Small intestine (tissue), 7 donors: Measurements from ENCODE around the gene SNPH. TPM values are rescaled to one million over a fixed set of nuclear protein-coding genes. Genes with fewer than 3 reads are reported as not detected.
"Not testable (repeated sequence)": the region's sequence is repeated elsewhere in the genome, so short reads cannot be mapped to it uniquely, and the experiment has no call there.

Experiments
- DNase-seq, 2 donors: peaks; one replicate each; pipeline versions ENCODE4 v3.0.0 to v3.0.0-alpha.2; 2013
- FAIRE-seq: peaks from 2 replicates; lab custom pipeline; 2012; peaks lifted over from hg19 to GRCh38; lab: Jason Lieb, UNC
- H3K27ac ChIP-seq, 3 donors: one replicate each; pipeline ENCODE4 v1.5.1; 2013; ENCODE audit warnings: low read length in 2 of 3, mild to moderate bottlenecking in 2 of 3, control low read depth in 1 of 3, inconsistent platforms in 1 of 3, low read depth in 1 of 3, moderate library complexity in 1 of 3
- H3K27me3 ChIP-seq, 3 donors: one replicate each; pipeline ENCODE4 v1.6.1; 2013; ENCODE audit warnings: low read length in 3 of 3, inconsistent platforms in 1 of 3; ENCODE audit not compliant: control insufficient read depth in 3 of 3, insufficient read depth in 3 of 3
- H3K36me3 ChIP-seq, 3 donors: one replicate each; pipeline ENCODE4 v1.6.1; 2013; ENCODE audit warnings: low read length in 3 of 3, inconsistent platforms in 1 of 3, low read depth in 1 of 3, mild to moderate bottlenecking in 1 of 3, moderate library complexity in 1 of 3; ENCODE audit not compliant: control insufficient read depth in 3 of 3, insufficient read depth in 2 of 3
- H3K4me1 ChIP-seq, 3 donors: one replicate each; pipeline ENCODE4 v1.6.1; 2013; ENCODE audit warnings: low read length in 2 of 3, inconsistent platforms in 1 of 3, low read depth in 1 of 3, mild to moderate bottlenecking in 1 of 3, moderate library complexity in 1 of 3; ENCODE audit not compliant: control insufficient read depth in 3 of 3, insufficient read depth in 2 of 3
- H3K4me3 ChIP-seq, 3 donors: one replicate each; pipeline ENCODE4 v1.5.1; 2013; ENCODE audit warnings: low read length in 3 of 3, control low read depth in 1 of 3, inconsistent platforms in 1 of 3, low read depth in 1 of 3, mild to moderate bottlenecking in 1 of 3, moderate library complexity in 1 of 3
- H3K9me3 ChIP-seq, 2 donors: one replicate each; pipeline ENCODE4 v1.6.1; 2013; ENCODE audit warnings: low read depth in 1 of 2, low read length in 1 of 2; ENCODE audit not compliant: control insufficient read depth in 2 of 2, insufficient read depth in 1 of 2
- WGBS, 3 donors: extraction: QIAGEN DNeasy Blood & Tissue Kit; methylation state at CpG; one replicate each; pipeline ENCODE4 v1.1.7; 2013; 5-methylcytosine and 5-hydroxymethylcytosine counted together
- polyA plus RNA-seq, 4 donors: library from polyadenylated mRNA; stranded (reverse) in 3 of 4; unstranded in 1 of 4; fragments of 200-250 nt in 3 of 4; fragments of 120-200 nt in 1 of 4; gene quantifications; one replicate each; pipeline versions ENCODE4 v1.2.1 to v1.2.3, GENCODE V29; 2013
- donor health status: healthy with polysubstance abuse.
- donor health status: control.
- donor health status: control.
- donor health status: Bipolar disorder and iron deficiency.
- donor health status: healthy.

The SNPH gene
- polyA plus RNA-seq, 4 donors = 0.45 to 3.2 (median 0.73) TPM

DNA sequence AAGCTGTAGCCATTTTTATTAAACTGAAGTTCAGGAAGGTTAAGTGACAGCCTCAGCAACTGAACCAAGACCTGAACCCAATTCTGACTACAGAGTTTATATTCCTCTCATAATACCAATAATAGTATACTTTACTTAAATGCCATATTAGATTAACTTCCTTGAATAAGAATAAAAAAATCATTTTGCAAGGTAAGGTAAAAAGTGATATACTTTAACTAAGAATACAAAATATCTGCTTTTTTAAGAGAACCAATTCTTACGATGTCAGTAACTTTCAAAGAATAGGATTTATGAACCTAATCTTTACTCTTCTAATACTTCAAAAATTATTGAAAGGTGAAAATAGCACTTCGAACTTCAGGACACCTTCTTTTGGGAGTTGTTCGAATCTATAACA lies 36.6 kb upstream of the SNPH start:
- Histone ChIP-seq H3K27ac (no peak overlapping the region), H3K36me3 (no peaks in the 10 kb centered on the region), H3K4me3 (no peak overlapping the region), H3K4me1 (peaks cover 0 to 7% (median 3%) of the 10 kb centered on the region in 3 donors), H3K9me3 (no peaks in the 10 kb centered on the region), H3K27me3 (peaks cover 0 to 17% (median 1%) of the 10 kb centered on the region in 3 donors)
- DNase-seq (no peak), FAIRE-seq (no peak)
- WGBS, 3 donors = 85 to 91% (median 89%) methylated on average over 3 of the region's 3 CpGs

- FAIRE-seq (no peak), DNase-seq (no peak)
- H3K27me3 ChIP-seq = peaks cover 0 to 5% (median 1%) of the 10 kb centered on the region in 3 donors
- 88 to 91% (median 90%) methylated on average over 3 of the region's 3 CpGs for WGBS, 3 donors
- H3K4me1 ChIP-seq = no peaks in the 10 kb centered on the region
- no peak overlapping the region for H3K27ac ChIP-seq
- H3K36me3 ChIP-seq = no peaks in the 10 kb centered on the region
- no peak overlapping the region for H3K4me3 ChIP-seq
- H3K9me3 ChIP-seq = no peaks in the 10 kb centered on the region
These were observed 33.6 kb upstream of the SNPH start for GRCh38 chr20:1232286-1233111.

DNA sequence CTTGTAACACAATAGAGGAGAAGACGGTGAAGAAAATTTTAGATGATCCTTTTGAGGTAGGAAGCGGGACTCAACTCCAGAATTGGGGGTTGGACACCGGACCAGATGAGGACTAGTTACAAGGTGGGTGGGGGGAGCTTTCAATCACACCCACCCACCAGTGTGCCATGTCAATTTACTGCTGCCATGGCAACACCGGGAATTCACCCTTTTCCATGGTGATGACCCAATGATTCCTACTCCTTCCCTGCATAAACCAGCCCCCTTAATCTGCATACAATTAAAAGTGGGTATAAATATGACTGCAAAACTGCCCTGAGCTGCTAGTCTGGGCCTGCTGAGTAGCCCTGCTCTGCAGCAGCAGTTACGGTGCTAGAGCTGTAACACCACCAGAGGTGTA lies 25.5 kb upstream of the SNPH start:
- Histone ChIP-seq H3K27ac (no peak overlapping the region), H3K9me3 (no peaks in the 10 kb centered on the region), H3K36me3 (no peaks in the 10 kb centered on the region), H3K27me3 (peaks cover 0 to 4% (median 0%) of the 10 kb centered on the region in 3 donors), H3K4me3 (no peak overlapping the region), H3K4me1 (no peaks in the 10 kb centered on the region)
- DNase-seq = no peak
- no peak for FAIRE-seq
- 85 to 89% (median 86%) methylated on average over 5 of the region's 5 CpGs for WGBS, 3 donors

DNA sequence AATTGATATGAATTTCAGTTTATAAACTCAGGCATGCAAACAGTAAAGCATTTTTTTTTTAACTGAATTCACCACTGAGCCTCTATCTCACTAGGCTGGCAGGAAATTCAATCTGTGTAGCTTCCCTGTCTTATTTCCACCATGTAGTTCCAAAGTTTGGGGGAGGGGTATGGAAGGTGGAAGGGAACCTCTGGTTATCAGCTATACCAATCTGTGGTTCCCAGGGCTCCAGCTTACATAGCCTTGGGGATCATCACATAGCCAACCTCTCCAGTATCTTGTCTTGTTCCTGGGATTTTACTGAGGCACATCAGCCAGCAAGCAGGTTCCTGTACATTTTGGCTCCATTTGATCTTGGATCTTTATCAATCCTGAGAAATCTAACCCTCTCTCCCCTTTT lies 24.6 kb upstream of the SNPH start:
- Histone ChIP-seq H3K36me3 (no peaks in the 10 kb centered on the region), H3K4me3 (no peak overlapping the region), H3K9me3 (no peaks in the 10 kb centered on the region), H3K27ac (no peak overlapping the region), H3K27me3 (peaks cover 0 to 2% (median 0%) of the 10 kb centered on the region in 3 donors), H3K4me1 (no peaks in the 10 kb centered on the region)
- FAIRE-seq (no peak), DNase-seq (no peak)

DNA sequence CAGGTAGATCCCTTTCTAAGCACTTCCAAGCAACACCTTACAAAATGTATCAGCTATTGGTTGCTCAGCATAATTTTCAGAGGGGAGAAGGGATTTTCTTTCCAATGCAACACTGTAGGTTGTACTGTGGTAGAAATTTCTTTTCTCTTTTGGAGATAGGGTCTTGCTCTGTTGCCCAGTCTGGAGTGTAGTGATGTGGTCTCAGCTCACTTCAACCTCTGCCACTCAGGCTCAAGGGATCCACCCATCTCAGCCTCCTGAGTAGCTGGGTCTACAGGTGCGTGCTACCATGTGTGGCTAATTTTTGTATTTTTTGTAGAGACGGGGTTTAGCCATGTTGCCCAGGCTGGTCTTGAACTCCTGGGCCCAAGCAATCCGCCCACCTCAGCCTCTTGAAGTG lies 24.0 kb upstream of the SNPH start:
- no peak for DNase-seq
- no peak overlapping the region for H3K4me3 ChIP-seq
- H3K36me3 ChIP-seq = no peaks in the 10 kb centered on the region
- no peak overlapping the region for H3K27ac ChIP-seq
- no peaks in the 10 kb centered on the region for H3K9me3 ChIP-seq
- 81 to 91% (median 81%) methylated on average over 3 of the region's 3 CpGs for WGBS, 3 donors
- FAIRE-seq = no peak
- peaks cover 0 to 2% (median 0%) of the 10 kb centered on the region in 3 donors for H3K27me3 ChIP-seq
- no peaks in the 10 kb centered on the region for H3K4me1 ChIP-seq

DNA sequence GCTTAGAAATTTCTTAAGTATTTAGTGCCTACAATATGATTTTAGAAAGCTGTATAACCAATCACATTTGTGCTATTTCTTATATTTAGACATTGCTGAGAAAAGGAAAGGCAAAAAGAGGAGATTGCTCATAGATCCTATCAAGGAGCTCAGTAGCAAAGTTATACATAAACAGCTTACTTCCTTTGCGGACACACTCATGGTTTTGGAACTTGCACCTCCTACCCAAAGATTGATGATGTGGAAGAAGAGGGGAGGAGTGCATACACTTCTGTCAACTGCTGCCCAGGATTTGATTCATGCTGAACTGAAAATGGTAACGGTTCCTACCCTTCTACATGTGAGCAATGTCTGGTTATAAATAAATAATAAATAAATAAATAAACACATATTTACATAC lies 23.6 kb upstream of the SNPH start:
- no peak overlapping the region for H3K27ac ChIP-seq
- no peaks in the 10 kb centered on the region for H3K36me3 ChIP-seq
- WGBS, 3 donors = 43 to 82% (median 73%) methylated on average over 2 of the region's 2 CpGs
- no peak overlapping the region for H3K4me3 ChIP-seq
- DNase-seq (no peak), FAIRE-seq (no peak)
- no peaks in the 10 kb centered on the region for H3K4me1 ChIP-seq
- H3K9me3 ChIP-seq = no peaks in the 10 kb centered on the region
- H3K27me3 ChIP-seq = peaks cover 0 to 2% (median 0%) of the 10 kb centered on the region in 3 donors

GRCh38 chr20:1245578-1245977 lies 20.5 kb upstream of the SNPH start:
- Histone ChIP-seq H3K36me3 (no peaks in the 10 kb centered on the region), H3K4me3 (no peak overlapping the region), H3K27ac (no peak overlapping the region), H3K27me3 (peaks cover 0 to 2% (median 0%) of the 10 kb centered on the region in 3 donors), H3K4me1 (no peaks in the 10 kb centered on the region), H3K9me3 (no peaks in the 10 kb centered on the region)
- FAIRE-seq (no peak), DNase-seq (no peak)
- WGBS, 3 donors = 71 to 77% (median 74%) methylated on average over 2 of the region's 2 CpGs

- FAIRE-seq = no peak
- Histone ChIP-seq H3K27me3 (peaks cover 0 to 4% (median 0%) of the 10 kb centered on the region in 3 donors), H3K36me3 (no peaks in the 10 kb centered on the region), H3K27ac (no peak overlapping the region), H3K9me3 (no peaks in the 10 kb centered on the region), H3K4me1 (no peaks in the 10 kb centered on the region), H3K4me3 (no peak overlapping the region)
- DNase-seq = no peak
These were observed 18.4 kb upstream of the SNPH start for GRCh38 chr20:1247689-1248088.

- not testable (repeated sequence) for H3K9me3 ChIP-seq, H3K27ac ChIP-seq, H3K4me3 ChIP-seq, H3K4me1 ChIP-seq, FAIRE-seq, DNase-seq, H3K36me3 ChIP-seq, H3K27me3 ChIP-seq
- 88 to 95% (median 88%) methylated on average over 2 of the region's 2 CpGs for WGBS, 3 donors
These were observed 15.8 kb upstream of the SNPH start for GRCh38 chr20:1250282-1250681.
